Measurements from ENCODE around the gene BAD. TPM values are rescaled to one million over a fixed set of nuclear protein-coding genes. Genes with fewer than 3 reads are reported as not detected.

Gene BAD
- total and polyA plus RNA-seq, 8 donors: 45.0 to 71.4 (median 55.1) TPM

GRCh38 chr11:64222651-64223000 lies 61.8 kb downstream of the BAD start:
- Histone ChIP-seq H3K9me3 (no peaks in the 10 kb centered on the region), H3K27me3 (no peaks in the 10 kb centered on the region), H3K4me3 (no peak overlapping the region), H3K36me3 (peaks cover 0 to 70% of the 10 kb centered on the region in 2 donors), H3K27ac (no peak overlapping the region), H3K4me1 (peaks cover 19 to 26% of the 10 kb centered on the region in 2 donors)
- intact Hi-C loops (cut with DNase I): no loop called here
- no peak for ATAC-seq
- DNase-seq: no peak
- TF ChIP-seq, protein P1, sequence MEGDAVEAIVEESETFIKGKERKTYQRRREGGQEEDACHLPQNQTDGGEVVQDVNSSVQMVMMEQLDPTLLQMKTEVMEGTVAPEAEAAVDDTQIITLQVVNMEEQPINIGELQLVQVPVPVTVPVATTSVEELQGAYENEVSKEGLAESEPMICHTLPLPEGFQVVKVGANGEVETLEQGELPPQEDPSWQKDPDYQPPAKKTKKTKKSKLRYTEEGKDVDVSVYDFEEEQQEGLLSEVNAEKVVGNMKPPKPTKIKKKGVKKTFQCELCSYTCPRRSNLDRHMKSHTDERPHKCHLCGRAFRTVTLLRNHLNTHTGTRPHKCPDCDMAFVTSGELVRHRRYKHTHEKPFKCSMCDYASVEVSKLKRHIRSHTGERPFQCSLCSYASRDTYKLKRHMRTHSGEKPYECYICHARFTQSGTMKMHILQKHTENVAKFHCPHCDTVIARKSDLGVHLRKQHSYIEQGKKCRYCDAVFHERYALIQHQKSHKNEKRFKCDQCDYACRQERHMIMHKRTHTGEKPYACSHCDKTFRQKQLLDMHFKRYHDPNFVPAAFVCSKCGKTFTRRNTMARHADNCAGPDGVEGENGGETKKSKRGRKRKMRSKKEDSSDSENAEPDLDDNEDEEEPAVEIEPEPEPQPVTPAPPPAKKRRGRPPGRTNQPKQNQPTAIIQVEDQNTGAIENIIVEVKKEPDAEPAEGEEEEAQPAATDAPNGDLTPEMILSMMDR (IDR thresholded peaks at IDR 0.05): no peak

GRCh38 chr11:64220798-64221197 lies 63.7 kb downstream of the BAD start:
- peaks cover 9 to 13% of the 10 kb centered on the region in 2 donors for H3K4me1 ChIP-seq

DNA sequence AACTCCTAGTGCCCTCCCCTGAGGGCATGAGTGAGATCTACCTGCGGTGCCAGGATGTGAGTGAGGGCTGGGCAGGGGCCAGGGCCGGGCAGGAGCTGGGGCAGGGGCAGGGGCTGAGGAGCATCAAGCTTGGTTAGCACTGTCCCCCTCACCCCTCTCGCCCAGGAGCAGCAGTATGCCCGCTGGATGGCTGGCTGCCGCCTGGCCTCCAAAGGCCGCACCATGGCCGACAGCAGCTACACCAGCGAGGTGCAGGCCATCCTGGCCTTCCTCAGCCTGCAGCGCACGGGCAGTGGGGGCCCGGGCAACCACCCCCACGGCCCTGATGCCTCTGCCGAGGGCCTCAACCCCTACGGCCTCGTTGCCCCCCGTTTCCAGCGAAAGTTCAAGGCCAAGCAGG lies 64.2 kb downstream of the BAD start:
- H3K4me3 ChIP-seq: no peak overlapping the region
- ATAC-seq (no peak), DNase-seq (no peak)
- no peaks in the 10 kb centered on the region for H3K9me3 ChIP-seq
- peaks cover 0 to 92% of the 10 kb centered on the region in 2 donors for H3K36me3 ChIP-seq
- intact Hi-C loops (cut with DNase I): no loop called here
- no peaks in the 10 kb centered on the region for H3K27me3 ChIP-seq
- peaks cover 4 to 9% of the 10 kb centered on the region in 2 donors for H3K4me1 ChIP-seq
- TF ChIP-seq, protein P1 (IDR thresholded peaks at IDR 0.05): no peak
- H3K27ac ChIP-seq: no peak overlapping the region

More at GRCh38 chr11:64220798-64221197, 63.7 kb downstream of the BAD start:
- ATAC-seq: no peak
- intact Hi-C loops (cut with DNase I): no loop called here
- TF ChIP-seq, protein P1 (IDR thresholded peaks at IDR 0.05): no peak
- Histone ChIP-seq H3K27me3 (no peaks in the 10 kb centered on the region), H3K9me3 (no peaks in the 10 kb centered on the region), H3K4me3 (no peak overlapping the region), H3K27ac (no peak overlapping the region), H3K36me3 (peaks cover 0 to 87% of the 10 kb centered on the region in 2 donors)
- no peak for DNase-seq

Other genes with a start within 250 kb of the BAD start
- gene FLRT1, start 248.7 kb downstream of the BAD start, total RNA-seq: under 1 TPM; 0.15 to 0.18 TPM
- gene FLRT1, start 248.7 kb downstream of the BAD start, polyA plus RNA-seq (ENCODE audit: insufficient read length in 6 of 6): 1 to 10 TPM; 2.6 to 5.5 (median 4.0) TPM
- gene MACROD1, start 118.6 kb downstream of the BAD start, total RNA-seq: 10 to 100 TPM; 13.5 to 19.8 TPM
- 10 to 100 TPM; 18.5 to 25.1 (median 22.0) TPM for gene MACROD1, start 118.6 kb downstream of the BAD start, polyA plus RNA-seq (ENCODE audit: insufficient read length in 6 of 6)
- gene STIP1, start 98.5 kb downstream of the BAD start, total RNA-seq: 100 to 1,000 TPM; 124 to 149 TPM
- gene STIP1, start 98.5 kb downstream of the BAD start, polyA plus RNA-seq (ENCODE audit: insufficient read length in 6 of 6): 100 to 1,000 TPM; 142 to 209 (median 172) TPM
- gene FERMT3, start 77.9 kb downstream of the BAD start, total RNA-seq: 100 to 1,000 TPM in 1 of 2 donors, 10 to 100 TPM in 1; 42.2 to 100 TPM
- gene FERMT3, start 77.9 kb downstream of the BAD start, polyA plus RNA-seq (ENCODE audit: insufficient read length in 6 of 6): 10 to 100 TPM in 3 of 6 donors, 1 to 10 TPM in 3; 9.1 to 11.9 (median 10.1) TPM
- 10 to 100 TPM; 26.8 to 28.9 TPM for gene TRPT1, start 58.5 kb downstream of the BAD start, total RNA-seq
- 10 to 100 TPM; 26.3 to 33.2 (median 28.9) TPM for gene TRPT1, start 58.5 kb downstream of the BAD start, polyA plus RNA-seq (ENCODE audit: insufficient read length in 6 of 6)
- 10 to 100 TPM; 50.6 to 54.3 TPM for gene NUDT22, start 58.4 kb downstream of the BAD start, total RNA-seq
- 10 to 100 TPM; 17.1 to 28.7 (median 21.5) TPM for gene NUDT22, start 58.4 kb downstream of the BAD start, polyA plus RNA-seq (ENCODE audit: insufficient read length in 6 of 6)
- 10 to 100 TPM; 26.0 to 43.3 TPM for gene DNAJC4, start 54.1 kb downstream of the BAD start, total RNA-seq
- gene DNAJC4, start 54.1 kb downstream of the BAD start, polyA plus RNA-seq (ENCODE audit: insufficient read length in 6 of 6): 10 to 100 TPM; 61.3 to 83.9 (median 72.3) TPM
- 100 to 1,000 TPM; 107 to 132 TPM for gene VEGFB, start 50.1 kb downstream of the BAD start, total RNA-seq
- gene VEGFB, start 50.1 kb downstream of the BAD start, polyA plus RNA-seq (ENCODE audit: insufficient read length in 6 of 6): 100 to 1,000 TPM in 1 of 6 donors, 10 to 100 TPM in 5; 72.9 to 111 (median 81.7) TPM
- 10 to 100 TPM; 61.9 to 66.1 TPM for gene FKBP2, start 43.6 kb downstream of the BAD start, total RNA-seq
- 10 to 100 TPM; 59.5 to 81.4 (median 70.7) TPM for gene FKBP2, start 43.6 kb downstream of the BAD start, polyA plus RNA-seq (ENCODE audit: insufficient read length in 6 of 6)
- 100 to 1,000 TPM; 154 to 200 TPM for gene PPP1R14B, start 37.7 kb downstream of the BAD start, total RNA-seq
- gene PPP1R14B, start 37.7 kb downstream of the BAD start, polyA plus RNA-seq (ENCODE audit: insufficient read length in 6 of 6): 100 to 1,000 TPM in 1 of 6 donors, 10 to 100 TPM in 5; 56.7 to 100 (median 79.5) TPM
- 10 to 100 TPM; 39.1 to 42.7 TPM for gene PLCB3, start 33.1 kb downstream of the BAD start, total RNA-seq
- gene PLCB3, start 33.1 kb downstream of the BAD start, polyA plus RNA-seq (ENCODE audit: insufficient read length in 6 of 6): 10 to 100 TPM; 18.9 to 27.4 (median 21.7) TPM
- 10 to 100 TPM; 34.1 to 39.6 TPM for gene GPR137, start 1.2 kb upstream of the BAD start, total RNA-seq
- gene GPR137, start 1.2 kb upstream of the BAD start, polyA plus RNA-seq (ENCODE audit: insufficient read length in 6 of 6): 10 to 100 TPM; 23.6 to 33.7 (median 30.5) TPM
- not detected for gene KCNK4, start 6.6 kb upstream of the BAD start, total RNA-seq
- gene KCNK4, start 6.6 kb upstream of the BAD start, polyA plus RNA-seq (ENCODE audit: insufficient read length in 6 of 6): under 1 TPM in 2 of 6 donors, not detected in 4; 0.11 to 0.14 TPM
- gene CATSPERZ, start 15.7 kb upstream of the BAD start, total RNA-seq: not detected
- not detected for gene CATSPERZ, start 15.7 kb upstream of the BAD start, polyA plus RNA-seq (ENCODE audit: insufficient read length in 6 of 6)
- 10 to 100 TPM; 42.8 to 60.1 TPM for gene ESRRA, start 20.9 kb upstream of the BAD start, total RNA-seq
- gene ESRRA, start 20.9 kb upstream of the BAD start, polyA plus RNA-seq (ENCODE audit: insufficient read length in 6 of 6): 10 to 100 TPM; 10.2 to 19.3 (median 12.6) TPM
- gene TRMT112, start 32.9 kb upstream of the BAD start, total RNA-seq: 100 to 1,000 TPM; 178 to 196 TPM
- gene TRMT112, start 32.9 kb upstream of the BAD start, polyA plus RNA-seq (ENCODE audit: insufficient read length in 6 of 6): 100 to 1,000 TPM; 211 to 252 (median 222) TPM
- 100 to 1,000 TPM; 165 to 208 TPM for gene PRDX5, start 33.5 kb upstream of the BAD start, total RNA-seq
- gene PRDX5, start 33.5 kb upstream of the BAD start, polyA plus RNA-seq (ENCODE audit: insufficient read length in 6 of 6): 100 to 1,000 TPM; 150 to 209 (median 171) TPM
- gene CCDC88B, start 55.5 kb upstream of the BAD start, total RNA-seq: 10 to 100 TPM; 12.1 to 35.7 TPM
- gene CCDC88B, start 55.5 kb upstream of the BAD start, polyA plus RNA-seq (ENCODE audit: insufficient read length in 6 of 6): 1 to 10 TPM; 4.7 to 7.0 (median 6.0) TPM
- 10 to 100 TPM; 37.1 to 57.6 TPM for gene RPS6KA4, start 74.5 kb upstream of the BAD start, total RNA-seq
- gene RPS6KA4, start 74.5 kb upstream of the BAD start, polyA plus RNA-seq (ENCODE audit: insufficient read length in 6 of 6): 10 to 100 TPM; 10.6 to 17.6 (median 12.9) TPM